MM.1S (cell line): ENCODE measurements around the gene TGFB1.

Source experiments
- EZH2 ChIP-seq: fragments of 300-600 bp; sonication (generic); optimal IDR thresholded peaks from 2 replicates; pipeline ENCODE3; 2017; ENCODE audit warnings: low read depth, mild to moderate bottlenecking, antibody characterized with exemption, low read length, mixed read lengths
- TF ChIP-seq, protein P1 (sequence below): fragments of 300-600 bp; sonication (generic); IDR thresholded peaks from 2 replicates; pipeline ENCODE4 v1.5.1; 2016; ENCODE audit warnings: antibody characterized with exemption, low read length, mixed read lengths

GRCh38 chr19:41371541-41371940, 17.8 kb upstream of the TGFB1 start:
- TF ChIP-seq, protein P1, sequence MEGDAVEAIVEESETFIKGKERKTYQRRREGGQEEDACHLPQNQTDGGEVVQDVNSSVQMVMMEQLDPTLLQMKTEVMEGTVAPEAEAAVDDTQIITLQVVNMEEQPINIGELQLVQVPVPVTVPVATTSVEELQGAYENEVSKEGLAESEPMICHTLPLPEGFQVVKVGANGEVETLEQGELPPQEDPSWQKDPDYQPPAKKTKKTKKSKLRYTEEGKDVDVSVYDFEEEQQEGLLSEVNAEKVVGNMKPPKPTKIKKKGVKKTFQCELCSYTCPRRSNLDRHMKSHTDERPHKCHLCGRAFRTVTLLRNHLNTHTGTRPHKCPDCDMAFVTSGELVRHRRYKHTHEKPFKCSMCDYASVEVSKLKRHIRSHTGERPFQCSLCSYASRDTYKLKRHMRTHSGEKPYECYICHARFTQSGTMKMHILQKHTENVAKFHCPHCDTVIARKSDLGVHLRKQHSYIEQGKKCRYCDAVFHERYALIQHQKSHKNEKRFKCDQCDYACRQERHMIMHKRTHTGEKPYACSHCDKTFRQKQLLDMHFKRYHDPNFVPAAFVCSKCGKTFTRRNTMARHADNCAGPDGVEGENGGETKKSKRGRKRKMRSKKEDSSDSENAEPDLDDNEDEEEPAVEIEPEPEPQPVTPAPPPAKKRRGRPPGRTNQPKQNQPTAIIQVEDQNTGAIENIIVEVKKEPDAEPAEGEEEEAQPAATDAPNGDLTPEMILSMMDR = no peak
- no peak for TF ChIP-seq EZH2
